ENCODE data around the gene DYSF.

The DYSF gene

GRCh38 chr2:71571945-71572344 is 118.6 kb downstream of the DYSF start:
- DNase-seq (ENCODE audit: low spot score) = no peak

GRCh38 chr2:71575966-71576365 is 122.6 kb downstream of the DYSF start:
- no peak for DNase-seq (ENCODE audit: low spot score)

- DNase-seq (ENCODE audit: low spot score) = no peak
These were observed 123.2 kb downstream of the DYSF start for GRCh38 chr2:71576541-71576940.

GRCh38 chr2:71577209-71577608 is 123.8 kb downstream of the DYSF start:
- no peak for DNase-seq (ENCODE audit: low spot score)

GRCh38 chr2:71578767-71579342 is 125.5 kb downstream of the DYSF start:
- DNase-seq (ENCODE audit: low spot score) = peak; percentile 77

GRCh38 chr2:71581026-71581425 is 127.7 kb downstream of the DYSF start:
- peak; percentile 55 for DNase-seq (ENCODE audit: low spot score)

GRCh38 chr2:71583876-71584275 is 130.5 kb downstream of the DYSF start:
- DNase-seq (ENCODE audit: low spot score) = peak; percentile 36

- DNase-seq (ENCODE audit: low spot score) = no peak
These were observed 133.1 kb downstream of the DYSF start for GRCh38 chr2:71586471-71586870.

- DNase-seq (ENCODE audit: low spot score) = no peak
These were observed 134.2 kb downstream of the DYSF start for GRCh38 chr2:71587509-71588073.

GRCh38 chr2:71588497-71589170 is 135.3 kb downstream of the DYSF start:
- no peak for DNase-seq (ENCODE audit: low spot score)

- DNase-seq (ENCODE audit: low spot score) = no peak
These were observed 136.4 kb downstream of the DYSF start for GRCh38 chr2:71589763-71590162.

- no peak for DNase-seq (ENCODE audit: low spot score)
These were observed 137.7 kb downstream of the DYSF start for GRCh38 chr2:71591044-71591443.

GRCh38 chr2:71592181-71592711 is 138.9 kb downstream of the DYSF start:
- DNase-seq (ENCODE audit: low spot score) = no peak

GRCh38 chr2:71595569-71595968 is 142.2 kb downstream of the DYSF start:
- no peak for DNase-seq (ENCODE audit: low spot score)

GRCh38 chr2:71596011-71596410 is 142.7 kb downstream of the DYSF start:
- DNase-seq (ENCODE audit: low spot score) = no peak

- no peak for DNase-seq (ENCODE audit: low spot score)
These were observed 144.4 kb downstream of the DYSF start for GRCh38 chr2:71597756-71598155.

GRCh38 chr2:71598526-71598925 is 145.2 kb downstream of the DYSF start:
- DNase-seq (ENCODE audit: low spot score) = no peak

- DNase-seq (ENCODE audit: low spot score) = no peak
These were observed 145.7 kb downstream of the DYSF start for GRCh38 chr2:71599038-71599437.

- no peak for DNase-seq (ENCODE audit: low spot score)
These were observed 146.4 kb downstream of the DYSF start for GRCh38 chr2:71599646-71600236.

GRCh38 chr2:71600555-71600954 is 147.2 kb downstream of the DYSF start:
- no peak for DNase-seq (ENCODE audit: low spot score)

GRCh38 chr2:71601136-71602114 is 148.1 kb downstream of the DYSF start:
- no peak for DNase-seq (ENCODE audit: low spot score)

- DNase-seq (ENCODE audit: low spot score) = no peak
These were observed 148.7 kb downstream of the DYSF start for GRCh38 chr2:71602115-71602495.
